CD4-positive, alpha-beta T cell treated with Interleukin-4 for 4 hours (primary cell): ENCODE measurements around the gene SLC12A7.
"Not testable (repeated sequence)": the region's sequence is repeated elsewhere in the genome, so short reads cannot be mapped to it uniquely, and the experiment has no call there.

Experiments used
- DNase-seq: peaks from one replicate; pipeline ENCODE4 v3.0.0-alpha.2; 2020

The SLC12A7 gene

GRCh38 chr5:1061292-1061691, 50.6 kb downstream of the SLC12A7 start:
- DNase-seq, result not testable (repeated sequence)

- no peak for DNase-seq
Measured at GRCh38 chr5:1060535-1060981, 51.3 kb downstream of the SLC12A7 start.

GRCh38 chr5:1059884-1060263, 52.0 kb downstream of the SLC12A7 start:
- DNase-seq, result no peak

- no peak for DNase-seq
Measured at GRCh38 chr5:1058988-1059883, 52.6 kb downstream of the SLC12A7 start.

- DNase-seq, result no peak
Measured at GRCh38 chr5:1058083-1058945, 53.5 kb downstream of the SLC12A7 start.

- DNase-seq, result no peak
Measured at GRCh38 chr5:1057485-1058082, 54.3 kb downstream of the SLC12A7 start.

GRCh38 chr5:1056611-1057484, 55.0 kb downstream of the SLC12A7 start:
- no peak for DNase-seq

- no peak for DNase-seq
Measured at GRCh38 chr5:1055896-1056610, 55.8 kb downstream of the SLC12A7 start.

GRCh38 chr5:1054799-1055775, 56.8 kb downstream of the SLC12A7 start:
- no peak for DNase-seq

GRCh38 chr5:1054018-1054798, 57.7 kb downstream of the SLC12A7 start:
- DNase-seq, result no peak

- DNase-seq, result no peak
Measured at GRCh38 chr5:1053391-1054017, 58.4 kb downstream of the SLC12A7 start.

GRCh38 chr5:1052641-1053390, 59.0 kb downstream of the SLC12A7 start:
- no peak for DNase-seq

GRCh38 chr5:1052076-1052475, 59.8 kb downstream of the SLC12A7 start:
- no peak for DNase-seq

- no peak for DNase-seq
Measured at GRCh38 chr5:1051366-1051720, 60.5 kb downstream of the SLC12A7 start.

GRCh38 chr5:1050423-1051365, 61.2 kb downstream of the SLC12A7 start:
- no peak for DNase-seq

GRCh38 chr5:1048861-1049838, 62.7 kb downstream of the SLC12A7 start:
- no peak for DNase-seq
